DMS114 treated with DMSO at 0.1 percent for 48 hours (cell line): Measurements from ENCODE around the gene GATA5.
A peak's percentile ranks its signal among the peaks of the same experiment; 100 is the strongest.
"Not testable (repeated sequence)": the region's sequence is repeated elsewhere in the genome, so short reads cannot be mapped to it uniquely, and the experiment has no call there.

Experiments used
- DNase-seq: peaks from one replicate; lab custom pipeline; 2025; ENCODE audit not compliant: unreplicated experiment; lab: John Stamatoyannopoulos, UW

Gene GATA5

GRCh38 chr20:62505337-62506045 is 29.7 kb upstream of the GATA5 start:
- DNase-seq = no peak

- no peak for DNase-seq
Observed at GRCh38 chr20:62504323-62504722, 28.5 kb upstream of the GATA5 start.

- DNase-seq = no peak
Observed at GRCh38 chr20:62503401-62504178, 27.8 kb upstream of the GATA5 start.

GRCh38 chr20:62502496-62503095 is 26.8 kb upstream of the GATA5 start:
- no peak for DNase-seq

GRCh38 chr20:62501801-62502495 is 26.2 kb upstream of the GATA5 start:
- no peak for DNase-seq

- DNase-seq = peak; percentile 15
Observed at GRCh38 chr20:62500237-62500864, 24.6 kb upstream of the GATA5 start.

GRCh38 chr20:62499758-62500236 is 24.0 kb upstream of the GATA5 start:
- no peak for DNase-seq

- DNase-seq = no peak
Observed at GRCh38 chr20:62498874-62499273, 23.1 kb upstream of the GATA5 start.

GRCh38 chr20:62496568-62497218 is 20.9 kb upstream of the GATA5 start:
- DNase-seq = no peak

GRCh38 chr20:62495749-62496567 is 20.2 kb upstream of the GATA5 start:
- DNase-seq = no peak

GRCh38 chr20:62494980-62495748 is 19.4 kb upstream of the GATA5 start:
- no peak for DNase-seq

GRCh38 chr20:62494537-62494936 is 18.7 kb upstream of the GATA5 start:
- no peak for DNase-seq

GRCh38 chr20:62493886-62494285 is 18.1 kb upstream of the GATA5 start:
- no peak for DNase-seq

- no peak for DNase-seq
Observed at GRCh38 chr20:62493253-62493885, 17.6 kb upstream of the GATA5 start.

- DNase-seq = no peak
Observed at GRCh38 chr20:62492711-62493110, 16.9 kb upstream of the GATA5 start.

GRCh38 chr20:62490783-62491182 is 15.0 kb upstream of the GATA5 start:
- not testable (repeated sequence) for DNase-seq

- no peak for DNase-seq
Observed at GRCh38 chr20:62489932-62490263, 14.1 kb upstream of the GATA5 start.

GRCh38 chr20:62489186-62489931 is 13.6 kb upstream of the GATA5 start:
- no peak for DNase-seq
